GM21723 (cell line): ENCODE data around the gene TRIP10.
"Not testable (repeated sequence)": the region's sequence is repeated elsewhere in the genome, so short reads cannot be mapped to it uniquely, and the experiment has no call there.

Experiments used
- ATAC-seq: cut with Tn5 transposase; IDR thresholded peaks from one replicate; pipeline ENCODE4 v1.9.1; 2021; ENCODE audit warnings: mild to moderate bottlenecking, moderate library complexity; ENCODE audit not compliant: unreplicated experiment

The TRIP10 gene

DNA sequence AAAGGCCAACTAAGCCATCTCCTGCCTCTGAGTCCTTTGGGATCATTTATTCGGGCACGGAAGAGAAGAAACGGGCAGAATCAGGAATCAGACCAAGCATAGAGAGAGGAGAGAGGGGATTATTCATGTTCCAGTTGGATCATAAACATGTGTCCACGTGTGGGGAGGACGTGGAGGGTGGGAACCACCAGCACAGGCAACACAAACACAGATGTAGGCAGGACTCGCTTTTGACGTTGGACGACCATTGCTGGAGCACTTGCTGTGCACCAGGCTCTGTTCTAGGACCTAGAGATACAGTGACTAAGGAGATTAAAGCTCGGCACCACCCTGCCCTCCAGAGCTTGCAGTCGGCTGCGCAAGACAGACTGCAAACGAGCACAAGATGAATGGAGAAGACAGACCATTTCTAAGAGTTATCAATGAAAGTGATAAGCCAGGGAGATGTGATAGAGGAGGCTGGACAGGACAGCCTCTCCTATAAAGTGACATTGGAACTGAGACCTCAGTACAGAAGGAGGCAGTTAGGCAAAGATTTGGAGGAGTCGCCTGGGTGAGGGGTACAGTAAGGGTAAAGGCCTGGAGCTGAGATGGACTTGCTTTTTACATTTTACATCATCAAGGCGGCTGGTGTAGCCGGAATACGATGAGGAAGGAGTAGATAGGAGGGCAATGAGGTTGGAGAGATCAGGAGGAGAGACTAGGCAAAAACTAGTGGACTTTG lies 27.0 kb downstream of the TRIP10 start:
- no peak for ATAC-seq

DNA sequence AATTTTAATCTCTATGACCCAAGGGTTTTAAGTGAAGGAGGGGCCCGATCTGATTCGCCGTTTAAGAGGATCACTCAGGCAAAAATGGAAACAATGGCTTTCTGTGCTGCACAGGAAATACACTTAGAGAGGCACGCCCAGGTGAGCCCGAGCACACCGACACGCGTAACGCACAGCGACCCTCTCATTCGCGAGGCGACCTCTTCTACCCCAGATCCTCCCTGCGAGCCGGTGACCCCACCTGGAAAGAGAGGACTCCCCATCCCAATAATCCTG lies 27.5 kb downstream of the TRIP10 start:
- peak; percentile 21 for ATAC-seq

DNA sequence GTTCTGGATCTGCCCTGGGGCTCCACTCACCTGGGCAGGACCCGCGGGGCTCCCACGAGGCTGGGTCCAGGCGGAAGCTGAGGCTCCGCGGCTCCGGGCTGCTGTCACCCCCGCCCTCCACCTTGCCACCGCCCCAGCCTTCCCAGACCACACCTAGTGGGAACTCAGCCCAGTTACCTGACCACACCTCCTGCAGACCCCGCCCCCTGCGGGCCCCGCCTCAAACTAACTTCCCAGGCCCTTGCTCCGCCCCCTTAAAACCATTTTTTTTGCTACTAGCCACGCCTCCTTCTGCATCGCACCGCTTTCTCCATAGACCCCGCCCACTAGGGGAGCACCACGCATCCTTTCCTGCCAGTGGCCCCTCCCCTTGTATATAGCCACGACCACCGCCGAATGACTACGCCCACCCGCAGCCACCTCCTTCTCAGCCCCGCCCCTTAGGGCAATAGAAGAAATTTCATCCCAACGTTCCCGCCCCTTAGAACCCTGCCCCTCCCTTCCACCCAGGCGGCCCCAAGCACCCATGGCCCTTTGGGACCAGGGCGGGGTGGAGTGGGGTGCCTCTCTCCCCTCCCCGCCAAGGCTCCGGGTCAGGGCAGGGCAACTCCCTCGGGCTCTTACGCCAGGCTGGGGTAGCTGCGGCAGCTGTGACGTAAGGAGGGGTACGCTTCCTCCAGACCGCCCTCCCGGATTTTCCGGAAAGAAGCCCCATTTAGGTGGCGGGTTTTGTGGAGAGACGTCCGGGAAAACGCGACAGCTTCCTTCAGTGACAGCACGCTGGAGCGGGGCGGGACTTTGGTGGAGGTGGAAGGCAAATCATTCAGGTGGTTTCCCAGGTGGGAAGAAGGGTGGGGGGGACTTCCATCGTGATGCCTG lies 28.1 kb downstream of the TRIP10 start, which contains the start of gene SH2D3A:
SH2D3A (minus strand) TSS at position 79 of the 879 bp plus-strand sequence. CDS start 3,687 bp downstream, outside the sequence.
- peak; percentile 68 for ATAC-seq

DNA sequence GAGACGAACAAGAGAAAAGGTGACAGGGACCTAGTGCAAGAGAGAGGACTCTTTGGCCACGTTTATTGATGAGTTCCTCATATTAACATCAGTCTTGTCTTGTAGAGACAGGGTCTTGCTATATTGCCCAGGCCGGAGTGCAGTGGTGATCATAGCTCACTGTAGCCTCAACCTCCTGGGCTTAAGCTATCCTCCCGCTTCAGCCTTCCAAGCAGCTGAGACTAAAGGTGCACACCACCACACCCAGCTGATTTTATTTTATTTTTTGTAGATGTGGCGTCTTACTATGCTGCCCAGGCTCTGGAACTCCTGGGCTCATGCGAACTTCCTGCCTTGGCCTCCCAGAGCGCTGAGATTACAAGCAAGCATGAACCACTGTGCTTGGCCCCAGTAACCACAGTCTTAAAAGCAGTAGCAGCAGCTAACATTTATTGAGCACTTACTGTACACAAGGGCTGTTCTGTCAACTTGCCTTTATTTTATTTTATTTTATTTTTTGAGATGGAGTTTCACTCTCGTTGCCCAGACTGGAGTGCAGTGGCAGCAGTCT lies 28.8 kb downstream of the TRIP10 start:
- peak; percentile 1 for ATAC-seq

DNA sequence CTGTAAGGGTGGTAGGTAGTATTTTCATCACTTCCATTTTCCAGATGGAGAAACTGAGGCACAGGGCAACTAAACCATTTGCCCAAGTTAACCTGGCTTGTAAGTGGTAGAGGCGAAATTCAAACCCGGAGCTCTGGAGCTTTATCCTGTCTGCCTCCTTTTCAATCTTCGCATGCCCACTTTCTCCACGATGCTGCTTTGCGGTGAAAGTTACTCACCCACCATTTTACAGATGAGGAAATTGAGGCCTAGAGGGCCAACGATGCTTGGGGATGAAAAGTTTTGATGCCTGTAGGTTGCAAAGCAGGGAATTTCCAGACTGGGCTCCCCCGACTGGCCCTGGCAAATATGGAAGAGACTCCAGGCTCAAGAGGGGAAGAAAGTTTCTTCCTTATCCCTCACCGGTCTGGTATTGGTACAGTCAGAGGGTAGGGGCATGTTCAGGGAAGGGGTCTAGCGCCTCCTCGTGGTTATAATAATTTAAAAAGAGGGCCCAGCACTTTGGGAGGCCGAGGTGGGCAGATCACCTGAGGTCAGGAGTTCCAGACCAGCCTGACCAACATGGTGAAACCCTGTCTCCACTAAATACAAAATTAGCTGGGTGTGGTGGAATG lies 29.6 kb downstream of the TRIP10 start:
- ATAC-seq: no peak

DNA sequence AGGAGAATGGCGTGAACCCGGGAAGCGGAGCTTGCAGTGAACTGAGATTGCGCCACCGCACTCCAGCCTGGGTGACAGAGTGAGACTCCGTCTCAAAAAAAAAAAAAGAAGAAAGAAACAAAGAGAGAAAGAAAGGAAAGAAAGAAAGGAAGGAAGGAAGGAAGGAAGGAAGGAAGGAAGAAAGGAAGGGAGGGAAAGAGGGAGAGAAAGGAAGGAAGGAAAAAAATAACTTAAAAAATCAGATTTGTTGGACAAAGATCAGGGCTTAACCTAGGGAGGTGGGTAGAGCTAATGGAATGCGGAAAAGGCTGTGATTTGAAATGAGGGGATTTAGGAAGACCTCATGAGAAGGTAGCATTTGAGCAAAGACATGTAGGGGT lies 32.2 kb downstream of the TRIP10 start:
- not testable (repeated sequence) for ATAC-seq

DNA sequence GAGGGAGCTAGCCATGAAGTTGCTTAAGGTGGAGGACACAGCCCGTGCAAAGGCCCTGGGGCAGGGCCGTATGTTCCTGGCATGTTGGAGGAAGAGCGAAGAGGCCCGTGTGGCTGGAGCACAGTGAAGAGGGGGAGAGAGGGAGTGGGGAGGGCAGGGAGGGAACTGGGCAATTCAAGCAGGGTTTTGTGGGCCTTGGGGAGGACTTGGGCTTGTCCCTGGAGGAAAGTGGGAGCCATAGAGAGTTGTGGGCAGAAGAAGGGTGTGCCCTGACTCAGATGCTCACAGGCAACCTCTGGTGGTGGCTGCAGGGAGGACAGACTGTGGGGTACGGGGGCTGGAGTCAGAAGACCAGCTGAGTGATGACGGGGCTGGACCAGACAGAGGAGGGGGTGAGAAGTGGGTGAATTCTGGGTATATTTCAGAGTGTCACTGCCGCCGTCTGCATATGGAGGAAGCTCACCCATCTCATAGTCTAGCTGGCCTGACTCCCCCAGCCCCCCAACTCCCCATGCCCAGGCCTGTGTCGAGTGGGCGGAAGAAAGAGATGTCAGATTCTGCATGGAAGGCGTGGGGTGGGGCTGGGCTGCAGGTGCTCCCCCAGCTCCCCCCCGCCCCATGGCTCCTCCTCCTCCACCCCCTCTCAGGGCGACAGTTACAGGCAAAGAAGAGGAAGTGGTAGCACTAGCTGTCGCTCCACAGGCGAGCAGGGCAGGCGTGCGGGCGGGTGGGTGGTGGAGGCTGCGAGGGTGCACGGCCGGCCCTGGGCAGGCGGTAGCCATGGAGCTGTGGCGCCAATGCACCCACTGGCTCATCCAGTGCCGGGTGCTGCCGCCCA lies 32.8 kb downstream of the TRIP10 start, which contains the start of gene VAV1:
VAV1 (plus strand) TSS at position 681 of the 838 bp plus-strand sequence; CDS start at position 781, 100 bp downstream.
- peak; percentile 36 for ATAC-seq

DNA sequence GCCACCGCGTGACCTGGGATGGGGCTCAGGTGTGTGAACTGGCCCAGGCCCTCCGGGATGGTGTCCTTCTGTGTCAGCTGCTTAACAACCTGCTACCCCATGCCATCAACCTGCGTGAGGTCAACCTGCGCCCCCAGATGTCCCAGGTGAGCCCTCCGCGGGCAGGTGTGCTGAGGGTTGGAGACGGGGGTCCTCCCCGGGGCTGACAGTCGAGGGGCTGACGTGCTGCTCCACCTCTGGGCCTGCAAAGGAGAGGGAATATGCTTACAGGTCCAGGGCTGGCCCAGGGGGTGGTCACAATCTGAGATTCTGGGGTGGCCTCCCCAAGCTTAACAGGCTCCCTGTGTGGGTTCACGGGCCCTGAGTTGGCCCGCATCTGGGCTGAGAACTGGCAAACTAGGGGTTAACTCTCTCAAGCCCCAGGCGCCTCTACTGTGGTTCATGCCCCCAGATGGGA lies 33.4 kb downstream of the TRIP10 start:
- peak; percentile 11 for ATAC-seq

DNA sequence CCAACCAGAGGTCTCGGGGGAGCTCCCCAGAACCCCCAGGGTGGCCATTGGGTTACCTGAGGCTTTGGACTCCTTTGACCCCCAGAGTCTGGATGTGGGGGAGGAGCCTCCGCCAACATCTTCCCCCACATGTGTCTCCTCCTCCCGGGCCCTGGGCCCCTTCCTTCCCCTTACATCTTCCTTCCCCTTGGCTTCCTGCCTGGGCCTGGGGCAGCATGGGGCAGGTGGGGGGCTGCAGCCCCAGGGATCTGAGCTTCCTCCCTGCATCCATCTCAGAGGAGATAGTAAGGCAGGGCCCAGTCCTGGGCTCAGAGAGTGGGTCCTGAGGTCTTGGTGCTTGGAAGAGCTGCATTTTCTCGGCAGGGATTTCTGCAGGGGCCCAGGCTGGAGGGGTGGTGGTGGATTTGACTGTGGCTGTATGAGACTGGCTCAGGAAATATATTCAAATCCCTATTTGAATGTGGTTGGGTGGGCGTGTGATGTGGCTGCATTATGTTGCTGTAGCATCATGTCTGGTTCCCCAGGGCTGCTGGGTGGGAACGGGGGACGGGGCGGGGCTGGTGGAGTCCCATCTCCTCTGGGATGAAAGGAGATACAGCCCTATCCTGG lies 33.9 kb downstream of the TRIP10 start:
- peak; percentile 32 for ATAC-seq

DNA sequence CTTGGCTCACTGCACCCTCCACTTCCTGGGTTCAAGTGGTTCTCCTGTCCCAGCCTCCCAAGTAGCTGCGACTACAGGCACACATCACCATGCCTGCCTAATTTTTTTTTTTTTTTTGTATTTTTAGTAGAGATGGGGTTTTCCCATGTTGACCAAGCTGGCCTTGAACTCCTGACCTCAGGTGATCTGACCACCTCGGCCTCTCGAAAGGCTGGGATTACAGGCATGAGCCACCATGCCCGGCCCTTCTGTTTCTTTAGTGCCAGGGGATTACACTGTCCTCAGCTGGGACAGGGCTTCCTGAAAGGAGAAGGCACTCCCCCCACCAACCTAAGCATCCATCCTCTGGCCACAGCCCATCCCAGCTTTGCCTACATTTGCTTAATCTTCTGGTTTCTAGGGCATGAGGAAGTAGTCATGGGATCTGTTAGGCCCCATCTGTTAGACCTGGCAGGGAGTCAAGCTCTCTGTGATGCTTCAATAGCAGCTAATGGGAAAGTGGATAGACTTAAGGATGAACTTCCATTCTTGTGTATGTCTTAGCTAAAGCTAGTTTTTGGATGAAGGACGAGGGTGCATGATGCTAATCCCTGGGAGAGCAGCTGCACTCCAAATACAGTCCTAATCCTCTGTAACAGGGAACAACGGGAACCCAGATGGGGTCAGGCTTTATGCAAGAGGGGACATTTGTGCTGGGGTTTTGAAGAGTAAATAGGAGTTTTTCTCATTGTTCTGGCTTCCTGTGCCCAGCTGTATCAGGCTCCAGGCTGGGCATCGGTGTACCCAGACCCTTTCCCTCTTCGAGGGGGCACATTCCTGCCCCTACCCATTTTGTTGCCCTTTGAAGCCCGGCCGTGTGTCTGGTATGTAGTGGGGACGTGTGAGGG lies 35.6 kb downstream of the TRIP10 start:
- no peak for ATAC-seq

DNA sequence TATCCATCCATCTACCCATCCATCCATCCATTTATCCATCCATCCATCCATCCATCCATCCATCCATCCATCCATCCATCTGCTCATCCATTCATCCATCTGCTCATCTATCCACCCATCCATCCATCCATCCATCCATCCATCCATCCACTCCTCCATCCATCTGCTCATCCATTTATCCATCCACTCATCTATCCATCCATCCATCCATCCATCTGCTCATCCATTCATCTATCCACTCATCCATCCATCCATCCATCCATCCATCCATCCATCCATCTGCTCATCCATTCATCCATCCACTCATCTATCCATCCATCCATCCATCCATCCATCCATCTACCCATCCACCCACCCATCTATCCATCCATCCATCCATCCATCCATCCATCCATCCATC lies 36.6 kb downstream of the TRIP10 start:
- not testable (repeated sequence) for ATAC-seq

DNA sequence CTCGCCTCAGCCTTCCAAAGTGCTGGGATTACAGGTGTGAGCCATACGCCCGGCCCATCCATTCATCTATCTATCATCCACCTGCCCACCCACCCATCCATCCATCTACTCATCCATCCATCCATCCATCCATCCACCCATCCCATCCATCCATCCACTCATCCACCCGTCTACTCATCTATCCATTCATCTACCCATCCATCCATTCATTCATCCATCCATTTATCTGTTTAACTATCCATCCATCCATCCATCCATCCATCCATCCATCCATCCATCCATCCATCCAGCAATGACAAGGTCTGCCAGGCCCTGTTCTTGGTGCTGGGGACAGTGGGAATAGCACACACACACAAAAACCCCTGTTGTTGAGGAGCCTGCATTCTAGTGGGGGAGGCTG lies 37.5 kb downstream of the TRIP10 start:
- no peak for ATAC-seq

DNA sequence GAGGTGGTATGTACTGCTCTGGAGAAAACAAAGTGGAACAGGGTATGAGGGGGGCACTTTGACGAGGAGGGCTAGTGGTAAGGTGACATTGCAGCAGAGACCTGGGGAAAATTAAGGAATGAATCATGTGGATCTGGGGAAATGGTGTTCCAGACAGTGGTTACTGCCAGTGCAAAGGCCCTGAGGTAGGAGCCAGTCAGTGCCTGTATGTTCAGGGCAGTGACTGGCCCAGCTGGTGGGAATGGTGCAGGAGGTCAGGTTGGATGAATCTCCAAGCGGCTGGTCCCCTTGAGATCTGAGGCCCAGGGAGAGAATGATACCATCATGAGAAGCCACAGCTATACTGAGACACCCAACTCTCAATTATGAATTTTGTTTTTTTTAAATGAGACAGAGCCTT lies 38.0 kb downstream of the TRIP10 start:
- ATAC-seq: no peak

DNA sequence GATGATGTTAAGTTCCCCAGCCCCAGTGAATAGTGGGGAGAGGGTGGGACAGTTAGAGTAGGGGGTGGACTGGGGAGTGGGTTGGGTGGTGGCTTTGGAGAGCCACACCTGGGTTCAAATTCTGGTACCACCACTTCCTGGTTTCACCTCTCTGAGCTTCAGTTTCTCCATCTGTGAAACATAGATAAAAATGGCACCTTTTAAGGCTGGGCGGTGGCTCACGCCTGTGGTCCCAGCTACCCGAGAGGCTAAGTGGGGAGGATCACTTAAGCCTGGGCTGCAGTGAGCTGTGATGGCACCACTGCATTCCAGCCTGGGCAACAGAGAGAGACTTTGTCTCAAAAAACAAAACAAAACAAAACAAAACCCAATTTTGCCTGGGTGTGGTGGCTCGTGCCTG lies 38.9 kb downstream of the TRIP10 start:
- no peak for ATAC-seq

DNA sequence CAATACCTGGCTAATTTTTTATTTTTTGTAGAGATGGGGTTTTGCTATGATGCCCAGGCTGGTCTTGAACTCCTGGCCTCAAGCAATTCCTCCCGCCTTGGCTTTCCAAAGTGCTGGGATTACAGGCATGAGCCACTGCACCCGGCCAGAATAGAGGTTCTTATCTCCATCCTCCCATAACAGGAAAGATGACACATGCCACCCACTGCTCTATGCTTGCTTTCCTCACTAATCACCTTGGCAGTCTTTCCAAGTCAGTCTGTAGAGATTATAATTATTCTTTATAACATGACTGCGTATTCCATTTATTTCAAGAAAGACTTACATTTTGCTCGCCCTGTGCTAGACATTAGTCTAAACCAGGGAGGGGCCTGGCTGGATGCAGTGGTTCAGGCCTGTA lies 39.7 kb downstream of the TRIP10 start:
- no peak for ATAC-seq

DNA sequence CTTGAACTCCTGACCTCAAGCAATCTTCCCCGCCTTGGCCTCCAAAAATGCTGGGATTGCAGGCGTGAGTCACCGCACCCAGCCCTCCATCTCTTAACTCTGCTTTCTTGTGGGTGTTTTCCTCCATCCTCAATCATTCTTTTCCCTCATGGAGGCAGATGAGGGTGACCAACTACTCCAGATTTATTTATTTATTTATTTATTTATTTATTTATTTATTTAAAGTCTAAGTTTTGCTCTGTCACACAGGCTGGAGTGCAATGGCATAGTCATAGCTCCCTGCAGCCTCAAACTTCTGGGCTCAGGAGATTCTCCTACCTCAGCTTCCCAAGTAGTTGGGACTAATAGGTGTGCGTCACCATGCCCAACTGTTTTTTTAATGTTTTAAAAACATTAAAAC lies 47.9 kb downstream of the TRIP10 start:
- ATAC-seq: no peak

DNA sequence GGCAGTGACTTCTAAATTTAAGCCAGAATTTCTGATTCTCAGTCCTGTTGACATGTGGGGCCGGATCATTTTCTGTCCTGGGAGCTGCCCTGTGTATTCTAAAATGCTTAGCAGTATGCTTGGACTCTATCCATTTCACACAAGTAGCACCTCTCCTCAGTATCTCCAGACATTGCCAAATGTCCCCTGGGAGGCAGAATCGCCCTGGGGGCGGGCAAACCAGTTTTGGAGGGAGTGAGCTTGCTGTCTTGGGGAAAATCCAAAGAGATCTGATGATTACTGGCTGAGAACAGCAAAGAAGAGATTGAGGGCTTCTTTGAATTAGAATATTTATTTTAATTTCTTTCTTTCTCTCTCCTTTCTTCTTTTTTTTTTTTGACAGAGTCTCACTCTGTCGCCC lies 49.4 kb downstream of the TRIP10 start:
- ATAC-seq: no peak

DNA sequence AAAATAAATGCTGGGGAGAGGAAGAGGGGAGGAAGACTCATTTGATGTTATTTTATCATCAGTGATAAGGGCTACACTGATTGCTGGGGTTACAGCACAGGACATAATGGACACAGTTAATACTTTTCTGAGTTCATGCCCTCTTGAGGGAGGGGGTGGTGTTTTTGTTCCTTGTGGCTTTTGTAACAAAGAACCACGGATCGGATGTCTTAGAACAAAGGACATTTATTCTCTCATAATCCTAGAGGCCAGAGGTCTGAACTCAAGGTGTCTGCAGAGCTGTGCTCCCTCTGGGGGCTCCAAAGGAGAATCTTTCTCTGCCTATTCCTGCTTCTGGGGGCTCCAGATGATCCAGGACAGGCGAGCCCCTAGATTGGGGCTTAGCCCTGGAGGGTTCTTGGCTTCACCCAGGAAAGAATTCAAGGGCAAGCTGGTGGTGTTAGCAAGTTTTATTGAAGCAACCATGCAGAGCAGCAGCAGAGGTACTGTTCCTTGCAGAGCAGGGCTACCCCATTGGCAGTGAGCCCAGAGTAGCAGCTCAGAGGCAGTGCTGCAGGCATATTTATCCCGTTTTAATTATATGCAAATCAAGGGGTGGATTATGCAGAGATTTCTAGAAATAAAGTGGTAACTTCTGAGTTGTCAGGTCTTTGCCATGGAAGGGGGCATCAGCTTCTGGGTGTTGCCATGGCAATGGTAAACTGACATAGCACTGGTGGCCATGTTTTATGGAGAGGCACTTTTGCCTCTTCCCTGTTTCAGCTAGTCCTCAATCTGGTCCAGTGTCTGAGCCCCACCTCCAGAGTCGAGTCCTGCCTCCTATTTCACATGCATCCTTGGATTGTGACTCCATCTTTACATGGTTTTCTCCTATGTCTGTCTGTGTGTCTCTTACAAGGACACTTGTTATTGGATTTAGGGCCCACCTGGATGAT lies 51.0 kb downstream of the TRIP10 start:
- ATAC-seq: no peak
